Mammary epithelial cell (primary cell): Measurements from ENCODE around the gene SOX12.

Source experiments
- CTCF ChIP-seq, 2 donors: IDR thresholded peaks in 1 of 2; conservative IDR thresholded peaks in 1 of 2; 2 replicates each; pipeline ENCODE4 v1.5.1; 2011 to 2012; ENCODE audit warnings: inconsistent platforms in 2 of 2, low read length in 2 of 2, mild to moderate bottlenecking in 2 of 2, control low read depth in 1 of 2, low read depth in 1 of 2; ENCODE audit not compliant: insufficient read depth in 1 of 2; ENCODE audit errors: extremely low read depth in 1 of 2
- EZH2 ChIP-seq: IDR thresholded peaks from 2 replicates; pipeline ENCODE4 v1.6.1; 2012; ENCODE audit warnings: low read length, inconsistent platforms, borderline replicate concordance

DNA sequence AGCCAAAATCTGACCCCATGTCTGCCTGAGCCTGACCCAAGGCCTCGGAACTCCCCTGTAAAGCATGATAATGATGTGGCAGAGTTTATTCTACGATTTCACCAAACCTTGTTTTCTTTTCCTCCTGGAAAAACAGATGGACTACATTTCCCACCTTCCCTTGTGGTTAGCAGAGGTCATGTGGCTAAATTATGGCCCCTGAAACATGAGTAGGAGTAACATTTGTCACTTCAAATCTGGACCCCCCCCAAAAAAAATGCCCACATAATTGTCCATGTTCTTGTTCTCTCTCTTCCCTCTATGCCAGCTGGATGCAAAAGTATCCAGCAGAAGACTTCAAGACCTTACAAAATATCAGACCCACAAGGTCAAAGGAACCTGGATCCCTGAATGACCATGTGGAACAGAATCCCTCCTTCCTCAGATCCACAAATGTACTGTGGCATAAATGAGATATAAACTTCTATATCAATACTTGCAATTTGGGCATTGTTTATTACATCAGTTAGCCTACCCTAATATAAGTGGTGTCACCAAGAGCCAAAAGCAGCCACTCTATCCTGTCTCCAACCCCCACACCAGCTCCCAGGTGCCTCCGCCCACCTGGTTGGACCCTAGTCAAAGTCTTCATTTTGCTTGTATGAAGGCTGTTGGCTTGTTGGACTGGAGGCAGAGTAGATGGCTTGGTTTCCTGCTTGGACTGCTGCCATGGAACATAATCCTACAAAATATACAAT lies 36.2 kb upstream of the SOX12 start:
- TF ChIP-seq CTCF (conservative IDR thresholded peaks at IDR 0.05 in 1 of 2, IDR thresholded peaks at IDR 0.05 in 1 of 2; ENCODE audit: extremely low read depth in 1 of 2, insufficient read depth in 1 of 2, low read depth in 1 of 2, low read length in 2 of 2) (no peak), EZH2 (no peak)
